Activated CD8-positive, alpha-beta memory T cell treated with anti-CD3 and anti-CD28 coated beads, Interleukin-2, amount 50 U/mL, for 1 hour (primary cell): Measurements from ENCODE around the gene IL18RAP.

ENCODE experiments used
- DNase-seq: peaks from one replicate; pipeline ENCODE4 v3.0.0-alpha.2; 2020; ENCODE audit errors: extremely low read depth

The IL18RAP gene

DNA sequence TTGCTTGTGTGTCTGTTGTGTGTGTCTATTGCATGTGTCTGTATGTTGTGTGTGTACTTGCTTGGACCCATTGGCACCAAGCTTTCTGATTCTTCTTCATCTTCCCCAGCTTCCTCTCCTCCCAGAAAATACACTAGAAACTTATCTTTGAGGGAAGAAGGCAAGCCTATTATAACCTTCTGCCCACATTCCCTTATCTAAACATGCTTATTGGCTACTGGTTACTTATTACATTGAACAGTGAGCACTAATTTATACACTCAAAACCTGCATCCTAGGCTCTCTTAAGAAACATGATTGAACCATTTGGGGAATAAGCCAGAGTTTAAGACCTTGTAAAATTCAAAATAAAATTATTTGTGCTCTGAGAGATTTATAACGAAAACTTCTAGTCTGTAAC, 76.6 kb downstream of the IL18RAP start:
- DNase-seq: no peak
